GM10847 (cell line): ENCODE data around the gene TRIO.

Experiments
- POLR2A ChIP-seq: IDR thresholded peaks from 2 replicates; pipeline ENCODE4 v1.6.1; 2011; ENCODE audit not compliant: insufficient read length; ENCODE audit errors: extremely low read depth

TRIO gene

GRCh38 chr5:14166437-14166836, 23.3 kb downstream of the TRIO start:
- no peak for TF ChIP-seq POLR2A

- TF ChIP-seq POLR2A = no peak
These were observed 24.2 kb downstream of the TRIO start for GRCh38 chr5:14167211-14167845.

GRCh38 chr5:14168144-14168792, 25.1 kb downstream of the TRIO start:
- no peak for TF ChIP-seq POLR2A

GRCh38 chr5:14168793-14169262, 25.7 kb downstream of the TRIO start:
- no peak for TF ChIP-seq POLR2A

GRCh38 chr5:14171046-14171445, 27.9 kb downstream of the TRIO start:
- TF ChIP-seq POLR2A = no peak

GRCh38 chr5:14171621-14172020, 28.5 kb downstream of the TRIO start:
- TF ChIP-seq POLR2A = no peak

- TF ChIP-seq POLR2A = no peak
These were observed 29.1 kb downstream of the TRIO start for GRCh38 chr5:14172149-14172795.

- TF ChIP-seq POLR2A = no peak
These were observed 30.5 kb downstream of the TRIO start for GRCh38 chr5:14173377-14174229.

GRCh38 chr5:14174230-14174636, 31.1 kb downstream of the TRIO start:
- TF ChIP-seq POLR2A = no peak

GRCh38 chr5:14175381-14175780, 32.2 kb downstream of the TRIO start:
- TF ChIP-seq POLR2A = no peak

GRCh38 chr5:14176888-14177287, 33.7 kb downstream of the TRIO start:
- no peak for TF ChIP-seq POLR2A

- TF ChIP-seq POLR2A = no peak
These were observed 34.5 kb downstream of the TRIO start for GRCh38 chr5:14177634-14178033.

GRCh38 chr5:14178091-14178490, 34.9 kb downstream of the TRIO start:
- no peak for TF ChIP-seq POLR2A

- no peak for TF ChIP-seq POLR2A
These were observed 35.6 kb downstream of the TRIO start for GRCh38 chr5:14178671-14179211.

GRCh38 chr5:14179446-14179845, 36.3 kb downstream of the TRIO start:
- TF ChIP-seq POLR2A = no peak
